Tibial artery (tissue), 4 donors: ENCODE measurements around the gene ARFGAP2.

Source experiments
- DNase-seq, 2 donors: peaks; one replicate each; pipeline ENCODE4 v3.0.0-alpha.2; 2019
- H3K27ac ChIP-seq, 2 donors: fragments of 200-600 bp; sonication (generic) in 1 of 2; 1 replicate in 1 of 2; 2 replicates in 1 of 2; pipeline ENCODE4 v1.5.1; 2018 to 2019; ENCODE audit warnings: mild to moderate bottlenecking in 1 of 2
- H3K27me3 ChIP-seq, 2 donors: fragments of 200-600 bp; sonication (generic) in 1 of 2; one replicate each; pipeline versions ENCODE4 v1.5.1 to v1.6.0; 2016 to 2019
- H3K36me3 ChIP-seq, 3 donors: fragments of 200-600 bp; sonication (generic) in 2 of 3; one replicate each; pipeline ENCODE4 v1.5.1; 2016 to 2019; ENCODE audit warnings: mild to moderate bottlenecking in 2 of 3
- H3K4me1 ChIP-seq, 4 donors: fragments of 200-600 bp; sonication (generic) in 2 of 4; 1 replicate in 3 of 4; 2 replicates in 1 of 4; pipeline ENCODE4 v1.5.1; 2016 to 2019
- H3K4me3 ChIP-seq, 2 donors: fragments of 200-600 bp; sonication (generic) in 1 of 2; 1 replicate in 1 of 2; 2 replicates in 1 of 2; pipeline ENCODE4 v1.5.1; 2018 to 2019; ENCODE audit warnings: mild to moderate bottlenecking in 2 of 2
- H3K9me3 ChIP-seq, 3 donors: fragments of 200-600 bp; sonication (generic) in 1 of 3; one replicate each; pipeline ENCODE4 v1.5.1; 2016 to 2019
- CTCF ChIP-seq, 2 experiments: fragments of 200-600 bp in 1 of 2; fragments of 450-650 bp in 1 of 2; IDR thresholded peaks; one replicate each; pipeline ENCODE4 v1.5.1; 2017 to 2019; ENCODE audit warnings: antibody characterized with exemption in 2 of 2, mild to moderate bottlenecking in 1 of 2, moderate library complexity in 1 of 2
- intact Hi-C: fragments of 100-400 bp; cut with DNase I; formaldehyde crosslinking; loops from one replicate; pipeline ENCODE4 v1.15.0; 2023; ENCODE audit warnings: low total_unique reads

The ARFGAP2 gene

GRCh38 chr11:47163193-47163592 lies 13.5 kb downstream of the ARFGAP2 start:
- TF ChIP-seq CTCF (IDR thresholded peaks at IDR 0.05), result no peak
- Histone ChIP-seq H3K27me3 (no peaks in the 10 kb centered on the region), H3K4me1 (peaks cover 0 to 7% (median 5%) of the 10 kb centered on the region in 4 donors), H3K36me3 (peaks cover 45 to 72% (median 55%) of the 10 kb centered on the region in 3 donors), H3K9me3 (no peaks in the 10 kb centered on the region), H3K27ac (no peak overlapping the region), H3K4me3 (no peak overlapping the region)
- no peak for DNase-seq
- intact Hi-C loops, result no loop called here

- no peak for TF ChIP-seq CTCF (IDR thresholded peaks at IDR 0.05)
- no peak overlapping the region for H3K27ac ChIP-seq
- no peaks in the 10 kb centered on the region for H3K9me3 ChIP-seq
- intact Hi-C loops, result no loop called here
- H3K4me1 ChIP-seq, result peaks cover 0 to 7% (median 5%) of the 10 kb centered on the region in 4 donors
- DNase-seq, result no peak
- peaks cover 38 to 72% (median 53%) of the 10 kb centered on the region in 3 donors for H3K36me3 ChIP-seq
- no peak overlapping the region for H3K4me3 ChIP-seq
- H3K27me3 ChIP-seq, result no peaks in the 10 kb centered on the region
Observed at GRCh38 chr11:47162426-47162825, 14.3 kb downstream of the ARFGAP2 start.

GRCh38 chr11:47161890-47162289 lies 14.8 kb downstream of the ARFGAP2 start:
- Histone ChIP-seq H3K4me1 (peaks cover 0 to 7% (median 5%) of the 10 kb centered on the region in 4 donors), H3K4me3 (no peak overlapping the region), H3K27me3 (no peaks in the 10 kb centered on the region), H3K9me3 (no peaks in the 10 kb centered on the region), H3K27ac (no peak overlapping the region), H3K36me3 (peaks cover 33 to 72% (median 49%) of the 10 kb centered on the region in 3 donors)
- intact Hi-C loops, result no loop called here
- DNase-seq, result no peak
- TF ChIP-seq CTCF (IDR thresholded peaks at IDR 0.05), result no peak

- H3K36me3 ChIP-seq, result peaks cover 27 to 72% (median 43%) of the 10 kb centered on the region in 3 donors
- intact Hi-C loops, result no loop called here
Observed at GRCh38 chr11:47161134-47161854, 15.4 kb downstream of the ARFGAP2 start.

GRCh38 chr11:47160753-47161133 lies 15.9 kb downstream of the ARFGAP2 start:
- no peak for TF ChIP-seq CTCF (IDR thresholded peaks at IDR 0.05)
- DNase-seq, result no peak
- no peaks in the 10 kb centered on the region for H3K9me3 ChIP-seq
- H3K27ac ChIP-seq, result no peak overlapping the region
- intact Hi-C loops, result no loop called here
- H3K4me1 ChIP-seq, result peaks cover 0 to 7% (median 5%) of the 10 kb centered on the region in 4 donors
- no peak overlapping the region for H3K4me3 ChIP-seq
- H3K36me3 ChIP-seq, result peaks cover 21 to 72% (median 37%) of the 10 kb centered on the region in 3 donors
- no peaks in the 10 kb centered on the region for H3K27me3 ChIP-seq

More at GRCh38 chr11:47161134-47161854, 15.4 kb downstream of the ARFGAP2 start:
- no peak for DNase-seq
- H3K4me3 ChIP-seq, result no peak overlapping the region
- no peak overlapping the region for H3K27ac ChIP-seq
- TF ChIP-seq CTCF (IDR thresholded peaks at IDR 0.05), result peak; percentile 47 to 56
- H3K27me3 ChIP-seq, result no peaks in the 10 kb centered on the region
- H3K9me3 ChIP-seq, result no peaks in the 10 kb centered on the region
- peaks cover 0 to 7% (median 5%) of the 10 kb centered on the region in 4 donors for H3K4me1 ChIP-seq
